ENCODE results near the gene CELA3A.
"Not testable (repeated sequence)": the region's sequence is repeated elsewhere in the genome, so short reads cannot be mapped to it uniquely, and the experiment has no call there.

- TF ChIP-seq EZH2 (IDR thresholded peaks at IDR 0.05; ENCODE audit: low read length); CTCF (optimal IDR thresholded peaks at IDR 0.05 in 1 of 3, IDR thresholded peaks at IDR 0.05 in 1 of 3, conservative IDR thresholded peaks at IDR 0.05 in 1 of 3; ENCODE audit: extremely low read depth in 1 of 3, insufficient read depth in 2 of 3, low read length in 3 of 3): not testable (repeated sequence)
Observed at GRCh38 chr1:21985893-21986292, 15.6 kb upstream of the CELA3A start.

Data from keratinocyte (primary cell).